Neuronal stem cell (in vitro differentiated cells): ENCODE data around the gene PRDM5.

Experiments used
- DNase-seq: peaks from one replicate; pipeline ENCODE4 v3.0.0-alpha.2; 2013; ENCODE audit warnings: low spot score
- H2AFZ ChIP-seq: one replicate; pipeline ENCODE4 v1.6.1; 2013; ENCODE audit warnings: mild to moderate bottlenecking, low read length, inconsistent platforms
- H2AK5ac ChIP-seq: 2 replicates; pipeline ENCODE4 v1.6.1; 2013; ENCODE audit warnings: low read depth, mild to moderate bottlenecking, inconsistent platforms, low read length, moderate library complexity, mixed read lengths
- H2BK120ac ChIP-seq: 2 replicates; pipeline ENCODE4 v1.6.1; 2013; ENCODE audit warnings: low read depth, mild to moderate bottlenecking, inconsistent platforms, low read length, moderate library complexity, mixed read lengths
- H2BK12ac ChIP-seq: one replicate; pipeline ENCODE4 v1.6.1; 2013; ENCODE audit warnings: low read length, inconsistent platforms
- H2BK15ac ChIP-seq: 2 replicates; pipeline ENCODE4 v1.6.1; 2013; ENCODE audit warnings: mild to moderate bottlenecking, low read length, inconsistent platforms, mixed read lengths
- H2BK5ac ChIP-seq: one replicate; pipeline ENCODE4 v1.6.1; 2013; ENCODE audit warnings: inconsistent platforms, mild to moderate bottlenecking, low read length, moderate library complexity
- H3K14ac ChIP-seq: one replicate; pipeline ENCODE4 v1.6.1; 2013; ENCODE audit warnings: low read length, inconsistent platforms
- H3K18ac ChIP-seq: 2 replicates; pipeline ENCODE4 v1.6.1; 2013; ENCODE audit warnings: low read length, inconsistent platforms
- H3K23ac ChIP-seq: 2 replicates; pipeline ENCODE4 v1.6.1; 2013; ENCODE audit warnings: low read depth, mild to moderate bottlenecking, mixed read lengths, low read length, inconsistent platforms; ENCODE audit not compliant: poor library complexity
- H3K27ac ChIP-seq: replicated peaks from 3 replicates; pipeline ENCODE4 v1.5.1; 2013; ENCODE audit warnings: low read length, inconsistent platforms
- H3K27me3 ChIP-seq, 3 experiments: 2 replicates each; pipeline ENCODE4 v1.6.1; 2013; ENCODE audit warnings: low read length in 3 of 3, mild to moderate bottlenecking in 2 of 3, inconsistent platforms in 1 of 3, low read depth in 1 of 3, mixed read lengths in 1 of 3, moderate library complexity in 1 of 3; ENCODE audit not compliant: control insufficient read depth in 3 of 3, insufficient read depth in 3 of 3
- H3K36me3 ChIP-seq, 2 donors: replicated peaks in 1 of 2; 2 replicates each; pipeline ENCODE4 v1.6.1; 2013; ENCODE audit warnings: low read length in 2 of 2; ENCODE audit not compliant: control insufficient read depth in 2 of 2, insufficient read depth in 2 of 2
- H3K4ac ChIP-seq: 2 replicates; pipeline ENCODE4 v1.6.1; 2013; ENCODE audit warnings: inconsistent platforms, mild to moderate bottlenecking, low read length, moderate library complexity
- H3K4me1 ChIP-seq, 2 donors: 1 replicate in 1 of 2; 2 replicates in 1 of 2; pipeline ENCODE4 v1.6.1; 2013; ENCODE audit warnings: low read length in 2 of 2, low read depth in 1 of 2; ENCODE audit not compliant: control insufficient read depth in 2 of 2, insufficient read depth in 1 of 2
- H3K4me2 ChIP-seq: one replicate; pipeline ENCODE4 v1.6.1; 2013; ENCODE audit warnings: mild to moderate bottlenecking, low read length, inconsistent platforms; ENCODE audit not compliant: insufficient read depth, poor library complexity, severe bottlenecking
- H3K4me3 ChIP-seq, 2 donors: 2 replicates each; pipeline ENCODE4 v1.5.1; 2013; ENCODE audit warnings: low read length in 2 of 2, mild to moderate bottlenecking in 2 of 2, inconsistent platforms in 1 of 2, moderate library complexity in 1 of 2
- H3K79me1 ChIP-seq: one replicate; pipeline ENCODE4 v1.6.1; 2013; ENCODE audit warnings: low read depth, mild to moderate bottlenecking, inconsistent platforms, low read length, moderate library complexity
- H3K9ac ChIP-seq: one replicate; pipeline ENCODE4 v1.6.1; 2013; ENCODE audit warnings: mild to moderate bottlenecking, low read depth, low read length, inconsistent platforms; ENCODE audit not compliant: poor library complexity
- H3K9me3 ChIP-seq, 2 donors: replicated peaks in 1 of 2; 2 replicates each; pipeline versions ENCODE3 to v1.6.1; 2013; ENCODE audit warnings: low read length in 2 of 2, mild to moderate bottlenecking in 2 of 2, inconsistent platforms in 1 of 2, low read depth in 1 of 2, mixed read lengths in 1 of 2, moderate library complexity in 1 of 2; ENCODE audit not compliant: control insufficient read depth in 2 of 2, insufficient read depth in 1 of 2
- H4K8ac ChIP-seq: one replicate; pipeline ENCODE4 v1.6.1; 2013; ENCODE audit warnings: low read depth, mild to moderate bottlenecking, inconsistent platforms, low read length, moderate library complexity
- H4K91ac ChIP-seq: one replicate; pipeline ENCODE4 v1.6.1; 2013; ENCODE audit warnings: low read length, low read depth, mild to moderate bottlenecking, inconsistent platforms; ENCODE audit not compliant: poor library complexity
- WGBS, 2 donors: extraction: QIAGEN DNeasy Blood & Tissue Kit; methylation state at CpG; one replicate each; pipeline ENCODE4 v1.1.7; 2013; ENCODE audit warnings: missing lambda C conversion rate in 2 of 2, mixed read lengths in 1 of 2; ENCODE audit not compliant: insufficient read length in 2 of 2, insufficient replicate concordance in 1 of 2; ENCODE audit errors: extremely low coverage in 2 of 2; 5-methylcytosine and 5-hydroxymethylcytosine counted together

The PRDM5 gene

GRCh38 chr4:120821029-120821428 lies 101.5 kb downstream of the PRDM5 start:
- no peak overlapping the region for H3K14ac ChIP-seq
- H3K4me3 ChIP-seq, result no peak overlapping the region
- H3K4me1 ChIP-seq, result peaks cover 0 to 3% of the 10 kb centered on the region in 2 donors
- no peaks in the 10 kb centered on the region for H3K36me3 ChIP-seq
- H4K91ac ChIP-seq, result no peak overlapping the region
- no peak overlapping the region for H2BK12ac ChIP-seq
- H3K79me1 ChIP-seq, result no peaks in the 10 kb centered on the region
- H4K8ac ChIP-seq, result no peak overlapping the region
- H2BK120ac ChIP-seq, result no peak overlapping the region
- H3K9me3 ChIP-seq, result no peaks in the 10 kb centered on the region
- H2BK5ac ChIP-seq, result no peak overlapping the region
- H3K27me3 ChIP-seq, result no peaks in the 10 kb centered on the region
- no peak for DNase-seq
- H3K4me2 ChIP-seq, result no peak overlapping the region
- H3K23ac ChIP-seq, result no peak overlapping the region
- WGBS, 2 donors, result no CpG with 5 or more reads among the region's 3 CpGs
- no peak overlapping the region for H3K27ac ChIP-seq
- H3K18ac ChIP-seq, result no peak overlapping the region
- H2AK5ac ChIP-seq, result no peak overlapping the region
- no peak overlapping the region for H2AFZ ChIP-seq
- H3K9ac ChIP-seq, result no peak overlapping the region
- H2BK15ac ChIP-seq, result no peak overlapping the region
- no peak overlapping the region for H3K4ac ChIP-seq

- Histone ChIP-seq H3K14ac (no peak overlapping the region), H2BK120ac (no peak overlapping the region), H3K27me3 (no peaks in the 10 kb centered on the region), H2BK15ac (no peak overlapping the region), H3K4me2 (no peak overlapping the region), H2BK5ac (no peak overlapping the region), H3K9ac (no peak overlapping the region), H3K9me3 (no peaks in the 10 kb centered on the region), H2AK5ac (no peak overlapping the region), H3K4ac (no peak overlapping the region), H3K79me1 (no peaks in the 10 kb centered on the region), H3K27ac (no peak overlapping the region), H4K8ac (no peak overlapping the region), H3K23ac (no peak overlapping the region), H3K18ac (no peak overlapping the region), H2AFZ (no peak overlapping the region), H2BK12ac (no peak overlapping the region), H3K4me1 (peaks cover 0 to 3% of the 10 kb centered on the region in 2 donors), H4K91ac (no peak overlapping the region), H3K4me3 (no peak overlapping the region), H3K36me3 (no peaks in the 10 kb centered on the region)
- no CpG with 5 or more reads among the region's 6 CpGs for WGBS, 2 donors
- DNase-seq, result no peak
Measured at GRCh38 chr4:120819805-120820437, 102.6 kb downstream of the PRDM5 start.

GRCh38 chr4:120816296-120816965 lies 106.1 kb downstream of the PRDM5 start:
- no peak overlapping the region for H3K18ac ChIP-seq
- H3K36me3 ChIP-seq, result no peaks in the 10 kb centered on the region
- H4K91ac ChIP-seq, result no peak overlapping the region
- H2AK5ac ChIP-seq, result no peak overlapping the region
- H2BK15ac ChIP-seq, result no peak overlapping the region
- H4K8ac ChIP-seq, result no peak overlapping the region
- H3K4me2 ChIP-seq, result no peak overlapping the region
- no peak overlapping the region for H3K23ac ChIP-seq
- H3K9ac ChIP-seq, result no peak overlapping the region
- no peak overlapping the region for H2BK5ac ChIP-seq
- no peak for DNase-seq
- no peak overlapping the region for H3K27ac ChIP-seq
- H3K14ac ChIP-seq, result no peak overlapping the region
- no peak overlapping the region for H3K4me3 ChIP-seq
- WGBS, 2 donors, result no CpG with 5 or more reads among the region's 13 CpGs
- no peaks in the 10 kb centered on the region for H3K79me1 ChIP-seq
- no peak overlapping the region for H2AFZ ChIP-seq
- peaks cover 0 to 3% of the 10 kb centered on the region in 2 donors for H3K4me1 ChIP-seq
- no peaks in the 10 kb centered on the region for H3K9me3 ChIP-seq
- H2BK120ac ChIP-seq, result no peak overlapping the region
- no peak overlapping the region for H3K4ac ChIP-seq
- no peaks in the 10 kb centered on the region for H3K27me3 ChIP-seq
- H2BK12ac ChIP-seq, result no peak overlapping the region

GRCh38 chr4:120815361-120815760 lies 107.2 kb downstream of the PRDM5 start:
- Histone ChIP-seq H3K23ac (no peak overlapping the region), H4K91ac (no peak overlapping the region), H3K14ac (no peak overlapping the region), H2AK5ac (no peak overlapping the region), H3K9ac (no peak overlapping the region), H3K79me1 (no peaks in the 10 kb centered on the region), H4K8ac (no peak overlapping the region), H3K27ac (no peak overlapping the region), H2BK120ac (no peak overlapping the region), H3K27me3 (no peaks in the 10 kb centered on the region), H3K4me3 (no peak overlapping the region), H3K4ac (no peak overlapping the region), H3K4me2 (no peak overlapping the region), H3K4me1 (peaks cover 0 to 3% of the 10 kb centered on the region in 2 donors), H3K36me3 (no peaks in the 10 kb centered on the region), H2BK5ac (no peak overlapping the region), H3K9me3 (peaks cover 0 to 3% of the 10 kb centered on the region in 2 donors), H2AFZ (no peak overlapping the region), H2BK12ac (no peak overlapping the region), H2BK15ac (no peak overlapping the region), H3K18ac (no peak overlapping the region)
- no peak for DNase-seq
- no CpG with 5 or more reads among the region's 2 CpGs for whole genome bisulfite sequencing, 2 donors
